DMS153 treated with DMSO at 0.1 percent for 48 hours (cell line): ENCODE results near the gene CRACR2A.

Source experiments
- DNase-seq: peaks from one replicate; lab custom pipeline; 2025; ENCODE audit not compliant: unreplicated experiment; lab: John Stamatoyannopoulos, UW

Gene CRACR2A

GRCh38 chr12:3752096-3752709, 706 bp downstream of the CRACR2A start:
- DNase-seq = no peak

- no peak for DNase-seq
Observed at GRCh38 chr12:3751151-3752095, 1.5 kb downstream of the CRACR2A start.

GRCh38 chr12:3750616-3751015, 2.3 kb downstream of the CRACR2A start:
- DNase-seq = no peak

- no peak for DNase-seq
Observed at GRCh38 chr12:3748620-3749019, 4.3 kb downstream of the CRACR2A start.

GRCh38 chr12:3747976-3748619, 4.8 kb downstream of the CRACR2A start:
- DNase-seq = no peak

GRCh38 chr12:3747543-3747942, 5.4 kb downstream of the CRACR2A start:
- DNase-seq = no peak

GRCh38 chr12:3746758-3747157, 6.2 kb downstream of the CRACR2A start:
- no peak for DNase-seq

- no peak for DNase-seq
Observed at GRCh38 chr12:3745152-3745551, 7.8 kb downstream of the CRACR2A start.

- DNase-seq = no peak
Observed at GRCh38 chr12:3744229-3744901, 8.5 kb downstream of the CRACR2A start.

DNA sequence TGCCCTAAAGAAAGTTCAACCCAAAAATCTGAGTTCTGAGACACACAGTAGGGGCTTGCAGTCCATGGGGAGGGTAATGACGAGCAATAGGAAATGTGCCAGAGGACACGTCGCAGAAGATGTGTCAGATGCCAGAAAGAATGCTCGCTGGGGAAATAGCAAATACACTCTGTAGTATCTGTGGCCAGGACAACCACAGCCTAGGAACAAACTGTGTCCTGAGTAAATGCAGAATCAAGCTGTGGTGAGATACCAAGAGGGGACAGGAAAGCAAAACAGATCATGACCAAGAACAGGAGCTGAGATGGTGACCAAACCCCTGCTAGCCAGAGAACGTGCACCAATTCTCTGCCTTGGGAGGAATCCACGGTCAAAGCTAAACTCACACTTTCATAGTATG, 9.1 kb downstream of the CRACR2A start:
- DNase-seq = no peak

GRCh38 chr12:3741882-3742672, 10.8 kb downstream of the CRACR2A start:
- no peak for DNase-seq

DNA sequence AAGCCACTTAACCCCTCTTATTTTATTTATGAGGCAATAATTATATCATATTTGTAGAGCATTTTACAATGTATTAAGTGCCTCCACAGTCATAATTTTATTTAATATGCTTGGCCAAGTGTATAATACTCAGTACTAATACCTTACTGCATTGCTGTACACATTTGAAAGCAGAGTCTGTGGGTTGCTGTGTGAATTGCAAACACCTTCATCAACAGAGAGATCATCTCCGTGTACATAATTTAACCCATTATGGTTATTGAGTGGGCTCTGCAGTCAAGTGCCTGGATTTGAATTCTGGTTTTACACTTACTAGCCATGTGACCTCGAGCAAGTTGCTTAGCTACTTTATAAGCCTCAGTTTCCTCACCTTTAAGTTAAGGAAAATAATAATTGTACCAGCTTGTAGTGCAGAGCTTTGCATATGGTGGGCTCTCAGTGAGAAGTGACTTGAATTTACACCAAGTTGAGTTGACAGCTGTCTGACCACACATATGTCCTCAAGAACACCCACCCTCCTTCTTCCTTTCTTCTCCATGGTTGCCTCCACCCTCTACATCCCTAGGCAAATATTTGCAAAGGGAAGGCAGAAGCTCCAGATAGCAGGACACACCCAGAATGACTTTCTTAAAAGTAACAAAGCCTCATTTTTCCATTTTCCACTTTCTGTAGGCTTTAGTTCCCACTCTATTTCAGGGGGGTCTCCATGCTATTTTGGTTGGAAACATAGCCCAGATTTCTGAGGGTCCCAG, 12.3 kb downstream of the CRACR2A start:
- DNase-seq = no peak

DNA sequence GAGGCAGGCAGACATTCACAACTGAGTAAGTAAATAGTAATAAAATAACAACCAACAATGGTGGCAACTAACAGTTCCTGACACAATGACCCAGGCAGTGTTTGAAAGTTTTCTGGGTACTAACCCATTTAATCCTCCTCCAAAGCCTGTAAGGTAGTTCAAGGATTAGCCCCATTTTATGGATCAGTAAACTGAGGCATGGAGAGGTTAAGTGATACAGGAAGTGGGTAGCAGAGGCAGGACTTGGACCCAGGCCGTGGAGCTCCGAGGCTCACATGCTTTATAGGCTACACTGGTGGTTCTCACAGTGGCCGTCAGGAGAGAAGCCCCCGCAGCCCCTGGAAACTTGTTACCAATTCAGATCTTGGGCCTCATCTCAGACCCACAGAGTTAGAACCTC, 17.5 kb downstream of the CRACR2A start:
- no peak for DNase-seq

GRCh38 chr12:3732901-3733300, 20.0 kb downstream of the CRACR2A start:
- no peak for DNase-seq

- DNase-seq = no peak
Observed at GRCh38 chr12:3730111-3730510, 22.8 kb downstream of the CRACR2A start.

GRCh38 chr12:3728686-3729085, 24.2 kb downstream of the CRACR2A start:
- no peak for DNase-seq

GRCh38 chr12:3727877-3728632, 24.9 kb downstream of the CRACR2A start:
- DNase-seq = no peak

GRCh38 chr12:3727354-3727753, 25.6 kb downstream of the CRACR2A start:
- no peak for DNase-seq

DNA sequence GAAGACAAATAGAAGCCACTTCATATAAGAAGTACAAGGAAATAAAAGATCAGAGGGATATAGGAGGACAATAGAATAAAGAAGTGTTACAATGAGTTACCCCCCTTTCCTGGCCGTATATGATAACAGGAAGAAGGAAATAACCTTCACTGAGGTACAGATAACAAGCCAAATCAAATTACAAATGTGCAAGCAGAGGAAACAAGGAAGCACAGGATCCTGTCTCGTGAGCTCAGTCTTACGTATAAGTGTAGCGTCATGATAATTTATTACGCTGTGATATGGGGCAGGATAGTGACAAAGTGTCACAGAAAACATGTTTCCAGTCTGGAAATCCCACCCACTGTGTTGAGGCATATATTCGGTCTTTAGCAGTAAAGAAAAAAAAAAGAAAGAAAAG, 26.5 kb downstream of the CRACR2A start:
- DNase-seq = peak; percentile 28
